ENCODE measurements around the gene SLC25A31. TPM values are rescaled to one million over a fixed set of nuclear protein-coding genes. Genes with fewer than 3 reads are reported as not detected.
A peak's percentile ranks its signal among the peaks of the same experiment; 100 is the strongest.

The SLC25A31 gene
- total RNA-seq: not detected

DNA sequence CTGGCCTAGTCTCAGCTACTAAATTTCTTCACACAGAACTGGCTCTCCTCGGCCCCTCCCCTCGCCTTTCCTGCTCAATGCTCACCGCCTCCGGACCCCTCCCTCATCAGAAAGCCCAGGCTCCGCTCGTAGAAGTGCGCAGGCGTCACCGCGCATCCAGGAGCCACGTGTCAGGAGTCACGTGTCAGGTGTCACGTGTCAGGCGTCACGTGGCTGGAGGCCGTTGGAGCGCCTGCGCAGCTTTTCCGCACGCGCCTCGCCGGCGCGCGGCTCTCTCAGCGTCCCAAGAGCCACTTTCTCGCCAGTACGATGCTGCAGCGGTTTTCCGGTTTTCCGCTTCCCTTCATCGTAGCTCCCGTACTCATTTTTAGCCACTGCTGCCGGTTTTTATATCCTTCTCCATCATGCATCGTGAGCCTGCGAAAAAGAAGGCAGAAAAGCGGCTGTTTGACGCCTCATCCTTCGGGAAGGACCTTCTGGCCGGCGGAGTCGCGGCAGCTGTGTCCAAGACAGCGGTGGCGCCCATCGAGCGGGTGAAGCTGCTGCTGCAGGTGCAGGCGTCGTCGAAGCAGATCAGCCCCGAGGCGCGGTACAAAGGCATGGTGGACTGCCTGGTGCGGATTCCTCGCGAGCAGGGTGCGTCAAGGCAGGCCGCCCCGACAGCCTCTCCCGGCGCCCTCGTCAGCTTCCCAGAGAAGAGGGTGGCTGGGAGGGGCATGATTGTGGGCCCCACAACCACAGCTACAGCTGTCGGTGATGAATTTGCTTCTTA lies at the start of gene SLC25A31:
Gene SLC25A31 (plus strand): TSS at position 259 of the 772 bp plus-strand sequence. CDS start 146 bp downstream, at position 405.
- ATAC-seq (replicated peaks in 1 of 2) (no peak), DNase-seq (no peak)
- no peak within 1 kb of the TSS for H3K4me3 Mint-ChIP-seq
- no peaks in the 10 kb centered on the region for H3K36me3 Mint-ChIP-seq (ENCODE audit: insufficient read depth in 2 of 2)
- H3K27me3 Mint-ChIP-seq (ENCODE audit: low read depth): no peaks in the 10 kb centered on the region
- H3K27ac Mint-ChIP-seq: no peak within 1 kb of the TSS
- no peaks in the 10 kb centered on the region for H3K4me1 Mint-ChIP-seq (ENCODE audit: low read depth)
- H3K9me3 Mint-ChIP-seq: no peaks in the 10 kb centered on the region

DNA sequence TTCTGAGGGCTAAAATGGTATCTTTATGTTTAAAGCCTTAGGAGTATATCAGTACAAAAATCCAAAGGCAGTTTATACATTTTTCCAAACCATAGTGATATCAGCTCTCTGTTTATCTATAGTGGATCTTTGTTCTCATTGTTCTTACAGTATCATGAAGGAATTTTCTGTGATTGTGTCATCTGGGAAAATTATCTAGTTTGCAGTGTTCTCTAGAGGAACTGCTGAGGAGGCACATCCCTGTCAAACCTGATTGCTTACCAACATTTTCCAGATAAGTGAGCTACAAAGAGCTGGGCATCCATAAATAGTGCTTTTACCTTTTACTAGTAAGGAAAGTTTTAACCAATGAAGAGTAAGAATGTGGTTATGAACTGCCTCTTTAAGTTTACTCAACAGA lies 44.9 kb upstream of the SLC25A31 start:
- DNase-seq: no peak
- H3K36me3 Mint-ChIP-seq (ENCODE audit: insufficient read depth in 2 of 2): no peaks in the 10 kb centered on the region
- H3K4me3 Mint-ChIP-seq: no peak overlapping the region
- H3K4me1 Mint-ChIP-seq (ENCODE audit: low read depth): no peaks in the 10 kb centered on the region
- peaks cover 7% of the 10 kb centered on the region for H3K27me3 Mint-ChIP-seq (ENCODE audit: low read depth)
- no peak for ATAC-seq (replicated peaks in 1 of 2)
- no peak overlapping the region for H3K27ac Mint-ChIP-seq
- no peaks in the 10 kb centered on the region for H3K9me3 Mint-ChIP-seq

DNA sequence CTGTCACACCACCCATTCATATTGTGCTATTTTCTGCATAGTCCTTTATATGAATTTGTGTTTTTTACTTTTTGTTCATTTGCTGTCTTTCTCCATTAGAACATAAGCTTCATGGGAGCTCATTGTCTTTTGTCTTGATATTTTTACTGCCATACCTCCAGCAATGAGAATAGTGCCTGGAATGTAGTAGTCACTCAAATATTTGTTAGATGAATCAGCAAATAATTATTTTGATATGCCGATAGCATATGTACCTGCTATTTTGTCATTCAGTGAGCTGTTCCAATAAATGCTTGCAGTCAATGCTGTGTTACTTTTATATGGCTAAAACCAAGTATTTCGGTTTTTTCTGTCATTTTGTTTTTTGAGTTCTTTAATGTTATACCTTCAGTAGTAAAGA lies 43.5 kb upstream of the SLC25A31 start:
- ATAC-seq (replicated peaks in 1 of 2) (no peak), DNase-seq (no peak)
- no peaks in the 10 kb centered on the region for H3K9me3 Mint-ChIP-seq
- no peak overlapping the region for H3K27ac Mint-ChIP-seq
- no peak overlapping the region for H3K4me3 Mint-ChIP-seq
- no peaks in the 10 kb centered on the region for H3K4me1 Mint-ChIP-seq (ENCODE audit: low read depth)
- H3K36me3 Mint-ChIP-seq (ENCODE audit: insufficient read depth in 2 of 2): no peaks in the 10 kb centered on the region
- peaks cover 7% of the 10 kb centered on the region for H3K27me3 Mint-ChIP-seq (ENCODE audit: low read depth)

DNA sequence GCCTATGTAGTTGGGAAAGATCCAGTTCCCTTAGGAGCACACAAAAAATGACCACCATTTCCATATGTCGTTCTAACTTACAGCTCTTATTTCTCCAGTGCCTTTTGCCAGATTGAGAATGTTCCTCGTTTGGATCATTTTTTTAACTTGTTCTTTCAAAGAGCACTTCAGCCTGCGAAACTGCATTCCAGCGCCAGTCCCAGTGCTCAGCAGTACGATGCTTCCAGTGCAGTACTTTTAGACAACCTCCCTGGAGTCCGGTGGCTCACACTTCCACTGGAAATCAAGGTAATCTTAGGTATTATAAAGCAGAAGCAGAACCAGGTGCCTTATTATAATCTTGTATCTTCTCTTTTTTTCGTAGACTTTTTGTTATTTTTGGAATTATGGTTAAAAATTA lies 42.6 kb upstream of the SLC25A31 start:
- H3K4me1 Mint-ChIP-seq (ENCODE audit: low read depth): no peaks in the 10 kb centered on the region
- no peak overlapping the region for H3K4me3 Mint-ChIP-seq
- peaks cover 7% of the 10 kb centered on the region for H3K27me3 Mint-ChIP-seq (ENCODE audit: low read depth)
- no peaks in the 10 kb centered on the region for H3K9me3 Mint-ChIP-seq
- no peaks in the 10 kb centered on the region for H3K36me3 Mint-ChIP-seq (ENCODE audit: insufficient read depth in 2 of 2)
- ATAC-seq (replicated peaks in 1 of 2) (no peak), DNase-seq (no peak)
- no peak overlapping the region for H3K27ac Mint-ChIP-seq

DNA sequence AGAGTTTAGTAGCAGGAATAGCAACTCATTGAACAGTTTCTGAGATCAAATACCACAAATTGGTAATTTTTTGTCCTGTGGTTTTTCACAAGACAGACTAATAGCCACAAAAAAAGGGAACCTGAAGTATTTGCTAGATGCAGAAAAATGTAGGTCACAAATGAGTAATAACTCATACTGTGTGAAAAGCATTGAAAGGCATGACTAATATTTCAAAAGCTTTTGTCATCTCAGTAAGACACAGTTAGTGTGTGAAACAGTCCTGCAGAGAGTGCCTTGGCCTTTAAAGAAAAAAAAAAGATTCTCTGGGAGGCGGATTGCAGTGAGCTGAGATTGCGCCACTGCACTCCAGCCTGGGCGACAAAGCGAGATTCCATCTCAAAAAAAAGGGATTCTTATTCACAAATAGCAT lies 31.4 kb upstream of the SLC25A31 start:
- no peak overlapping the region for H3K4me3 Mint-ChIP-seq
- H3K9me3 Mint-ChIP-seq: peaks cover under 1 to 2% of the 10 kb centered on the region in 2 donors
- peaks cover 0 to 2% of the 10 kb centered on the region in 2 donors for H3K36me3 Mint-ChIP-seq (ENCODE audit: insufficient read depth in 2 of 2)
- H3K27ac Mint-ChIP-seq: no peak overlapping the region
- DNase-seq: no peak
- ATAC-seq (replicated peaks in 1 of 2): peak in 1 of 2 donors; percentile 54
- H3K4me1 Mint-ChIP-seq (ENCODE audit: low read depth): no peaks in the 10 kb centered on the region
- H3K27me3 Mint-ChIP-seq (ENCODE audit: low read depth): peaks cover 6% of the 10 kb centered on the region

DNA sequence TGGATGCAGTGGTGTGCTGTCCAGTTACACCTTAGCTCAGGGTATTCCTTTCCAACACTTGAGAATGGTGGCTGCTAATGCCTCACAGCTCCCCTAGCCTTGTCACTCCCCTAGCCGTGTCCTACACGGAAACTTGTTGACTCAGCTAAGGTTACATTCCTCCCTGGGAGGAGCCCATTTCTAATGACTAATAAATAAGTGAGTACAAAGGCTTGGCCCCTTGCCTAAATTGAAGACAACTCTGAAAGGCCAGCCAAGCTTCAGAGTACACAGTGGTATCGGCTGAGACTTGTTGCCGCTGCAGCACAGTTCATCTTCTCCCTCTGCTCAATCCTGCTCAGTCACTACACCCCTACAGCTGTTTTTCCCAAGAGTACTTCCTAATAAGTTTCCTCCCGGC lies 21.2 kb upstream of the SLC25A31 start:
- Mint-ChIP-seq H3K9me3 (no peaks in the 10 kb centered on the region), H3K36me3 (ENCODE audit: insufficient read depth in 2 of 2) (no peaks in the 10 kb centered on the region), H3K27ac (no peak overlapping the region), H3K4me1 (ENCODE audit: low read depth) (no peaks in the 10 kb centered on the region), H3K27me3 (ENCODE audit: low read depth) (peaks cover 8% of the 10 kb centered on the region), H3K4me3 (no peak overlapping the region)
- DNase-seq (no peak), ATAC-seq (replicated peaks in 1 of 2) (no peak)

DNA sequence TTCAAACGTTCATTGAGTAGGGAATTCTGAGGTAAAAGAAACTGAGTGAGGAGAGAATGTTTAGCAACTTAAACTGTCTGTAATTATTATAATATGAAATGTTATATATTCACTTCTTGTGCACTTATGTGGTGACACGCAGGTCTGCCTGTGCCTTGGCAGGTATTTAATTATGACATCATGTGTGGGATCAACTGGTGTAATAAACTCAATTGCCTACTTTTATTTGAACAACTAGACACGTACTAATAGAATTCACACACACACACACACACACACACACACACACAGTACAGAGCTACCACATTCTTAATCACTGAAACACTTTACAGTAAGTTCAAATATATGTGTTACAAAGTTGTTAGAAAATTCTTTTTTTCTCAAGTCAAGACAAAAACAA lies 20.7 kb upstream of the SLC25A31 start:
- no peaks in the 10 kb centered on the region for H3K9me3 Mint-ChIP-seq
- H3K27ac Mint-ChIP-seq: no peak overlapping the region
- no peaks in the 10 kb centered on the region for H3K4me1 Mint-ChIP-seq (ENCODE audit: low read depth)
- H3K36me3 Mint-ChIP-seq (ENCODE audit: insufficient read depth in 2 of 2): no peaks in the 10 kb centered on the region
- DNase-seq (no peak), ATAC-seq (replicated peaks in 1 of 2) (no peak)
- H3K27me3 Mint-ChIP-seq (ENCODE audit: low read depth): peaks cover 8% of the 10 kb centered on the region
- no peak overlapping the region for H3K4me3 Mint-ChIP-seq

DNA sequence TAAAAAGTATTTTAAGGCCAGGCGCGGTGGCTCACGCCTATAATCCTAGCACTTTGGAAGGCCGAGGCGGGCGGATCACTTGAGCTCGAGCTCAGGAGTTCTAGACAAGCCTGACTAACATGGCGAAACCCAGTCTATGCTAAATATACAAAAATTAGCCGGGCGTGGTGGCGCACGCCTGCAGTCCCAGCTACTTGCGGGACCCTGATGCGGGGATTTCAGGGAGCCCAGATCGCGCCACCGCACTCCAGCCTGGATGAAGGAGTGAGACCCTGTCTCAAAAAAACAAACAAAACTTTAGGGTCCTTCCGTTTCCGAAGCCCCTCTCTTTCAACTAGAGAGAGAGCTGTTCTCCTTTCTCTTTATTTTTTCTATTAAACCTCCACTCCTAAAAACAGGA lies 1.2 kb downstream of the SLC25A31 start:
- no peak overlapping the region for H3K4me3 Mint-ChIP-seq
- DNase-seq: no peak
- H3K27me3 Mint-ChIP-seq (ENCODE audit: low read depth): no peaks in the 10 kb centered on the region
- no peaks in the 10 kb centered on the region for H3K9me3 Mint-ChIP-seq
- no peak overlapping the region for H3K27ac Mint-ChIP-seq
- no peaks in the 10 kb centered on the region for H3K36me3 Mint-ChIP-seq (ENCODE audit: insufficient read depth in 2 of 2)
- no peak for ATAC-seq (replicated peaks in 1 of 2)
- H3K4me1 Mint-ChIP-seq (ENCODE audit: low read depth): no peaks in the 10 kb centered on the region

DNA sequence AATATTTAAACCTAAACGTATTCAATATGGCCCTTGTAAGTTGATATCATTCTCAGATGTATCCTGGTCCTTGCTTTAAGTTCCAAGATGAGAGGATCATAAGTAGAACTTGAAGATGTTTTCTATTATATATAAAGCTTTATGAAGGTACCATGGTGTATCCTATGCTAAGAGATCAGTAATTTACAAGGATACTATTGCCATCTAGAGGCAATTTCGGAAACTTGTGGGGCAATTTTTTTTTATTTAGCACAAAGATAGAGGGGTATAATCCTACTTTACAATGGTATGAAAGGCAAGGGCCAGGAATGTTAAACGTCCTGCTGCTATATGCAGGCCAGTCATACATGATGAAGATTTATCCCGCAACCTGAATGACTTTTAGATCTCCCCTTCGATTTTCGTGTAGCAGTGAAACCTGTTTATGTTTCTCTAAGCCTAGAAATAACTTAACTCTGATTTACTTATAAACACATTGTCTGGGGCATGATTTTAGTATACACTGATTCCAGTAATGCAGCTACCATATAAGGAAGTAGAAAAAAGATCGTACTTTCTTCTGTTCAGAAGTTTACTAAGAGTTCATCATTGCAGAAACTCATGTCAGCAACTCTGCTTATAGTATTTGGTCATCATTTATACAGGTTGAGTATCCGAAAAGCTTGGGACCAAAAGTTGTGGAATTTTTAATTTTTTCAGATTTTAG lies 2.6 kb downstream of the SLC25A31 start:
- Mint-ChIP-seq H3K36me3 (ENCODE audit: insufficient read depth in 2 of 2) (no peaks in the 10 kb centered on the region), H3K27me3 (ENCODE audit: low read depth) (peaks cover 9% of the 10 kb centered on the region), H3K4me3 (no peak overlapping the region), H3K9me3 (no peaks in the 10 kb centered on the region), H3K4me1 (ENCODE audit: low read depth) (no peaks in the 10 kb centered on the region), H3K27ac (no peak overlapping the region)
- ATAC-seq (replicated peaks in 1 of 2): peak; percentile 36 to 41
- peak in 1 of 2 donors; percentile 2 for DNase-seq

DNA sequence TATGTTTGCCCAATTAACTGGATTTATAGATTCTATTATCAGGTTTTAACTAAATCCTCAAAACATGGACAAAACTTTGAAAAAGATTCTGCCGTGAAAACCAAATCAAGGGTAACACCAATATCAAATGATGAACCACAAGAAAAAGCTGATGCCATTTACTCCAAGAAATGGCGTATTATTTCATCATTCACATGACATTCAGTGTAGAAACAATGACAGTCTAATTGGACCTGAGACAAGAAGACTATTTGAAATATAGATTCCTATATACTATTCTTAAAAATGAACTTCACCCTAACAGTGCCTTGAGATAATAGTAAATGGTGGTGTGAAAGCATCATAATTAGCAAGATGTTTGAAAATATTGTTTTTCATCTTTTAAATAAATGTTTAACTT lies 4.8 kb downstream of the SLC25A31 start:
- H3K4me1 Mint-ChIP-seq (ENCODE audit: low read depth): no peaks in the 10 kb centered on the region
- ATAC-seq (replicated peaks in 1 of 2) (no peak), DNase-seq (no peak)
- H3K27ac Mint-ChIP-seq: no peak overlapping the region
- H3K36me3 Mint-ChIP-seq (ENCODE audit: insufficient read depth in 2 of 2): no peaks in the 10 kb centered on the region
- peaks cover 9% of the 10 kb centered on the region for H3K27me3 Mint-ChIP-seq (ENCODE audit: low read depth)
- no peaks in the 10 kb centered on the region for H3K9me3 Mint-ChIP-seq
- no peak overlapping the region for H3K4me3 Mint-ChIP-seq

DNA sequence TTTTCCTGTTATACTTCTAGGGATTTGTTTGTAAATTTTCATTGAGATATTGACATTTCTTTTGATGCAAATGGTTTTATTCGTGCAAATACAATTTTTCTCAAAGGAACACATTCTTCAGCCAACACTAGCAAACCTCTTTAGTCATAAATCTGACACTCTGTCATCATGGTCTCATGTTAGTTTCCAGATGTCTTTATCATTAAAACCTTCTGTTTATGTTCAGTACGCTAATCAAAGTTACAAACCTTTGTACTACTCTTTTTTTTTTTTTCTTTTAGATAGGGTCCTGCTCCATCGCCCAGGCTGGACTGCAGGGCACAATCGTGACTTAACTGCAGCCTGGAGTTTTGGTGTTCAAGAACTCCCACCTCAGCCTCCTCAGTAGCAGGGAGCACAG lies 7.1 kb downstream of the SLC25A31 start:
- Mint-ChIP-seq H3K4me3 (no peak overlapping the region), H3K9me3 (peaks cover 0 to 2% of the 10 kb centered on the region in 2 donors), H3K27me3 (ENCODE audit: low read depth) (peaks cover 10% of the 10 kb centered on the region), H3K27ac (no peak overlapping the region), H3K36me3 (ENCODE audit: insufficient read depth in 2 of 2) (peaks cover 0 to 1% of the 10 kb centered on the region in 2 donors), H3K4me1 (ENCODE audit: low read depth) (no peaks in the 10 kb centered on the region)
- DNase-seq (no peak), ATAC-seq (replicated peaks in 1 of 2) (no peak)

DNA sequence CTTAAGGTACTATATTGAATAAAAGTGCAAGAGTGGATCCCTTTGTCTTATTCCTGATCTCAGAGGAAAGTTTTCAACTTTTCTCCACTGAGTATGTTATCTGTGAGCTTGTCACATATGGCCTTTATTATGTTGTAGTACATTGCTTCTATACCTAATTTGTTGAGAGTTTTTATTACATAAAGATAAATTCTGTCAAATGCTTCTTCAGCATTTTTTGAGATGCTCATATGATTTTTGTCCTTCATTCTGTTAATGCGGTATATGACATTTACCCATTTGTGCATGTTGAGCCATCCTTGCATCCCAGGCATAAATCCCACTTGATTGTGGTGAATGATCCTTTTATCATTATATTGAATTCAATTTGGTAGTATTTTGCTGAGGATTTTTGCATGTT lies 11.0 kb downstream of the SLC25A31 start:
- H3K27ac Mint-ChIP-seq: no peak overlapping the region
- ATAC-seq (replicated peaks in 1 of 2) (no peak), DNase-seq (no peak)
- peaks cover 0 to 3% of the 10 kb centered on the region in 2 donors for H3K9me3 Mint-ChIP-seq
- H3K27me3 Mint-ChIP-seq (ENCODE audit: low read depth): peaks cover 23% of the 10 kb centered on the region
- peaks cover 0 to 2% of the 10 kb centered on the region in 2 donors for H3K36me3 Mint-ChIP-seq (ENCODE audit: insufficient read depth in 2 of 2)
- H3K4me1 Mint-ChIP-seq (ENCODE audit: low read depth): no peaks in the 10 kb centered on the region
- H3K4me3 Mint-ChIP-seq: no peak overlapping the region

DNA sequence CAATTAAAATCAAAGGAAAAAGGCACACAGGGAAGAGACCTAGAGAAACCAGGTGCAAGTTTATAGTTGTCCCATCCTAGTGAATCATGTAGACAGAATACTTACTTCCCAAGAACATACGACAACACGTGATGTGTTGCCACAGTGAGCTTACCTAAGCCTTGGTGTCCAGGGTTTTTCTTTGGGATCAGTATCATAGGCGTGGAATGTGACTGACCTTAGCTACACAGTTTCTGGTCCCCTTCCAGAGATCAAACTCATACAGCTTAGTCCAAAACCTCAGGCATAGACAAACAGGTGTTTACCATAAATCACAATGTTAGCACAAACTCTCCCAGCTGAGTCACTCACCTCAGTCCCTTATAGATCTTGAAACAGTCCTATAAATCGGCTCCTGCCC lies 17.7 kb downstream of the SLC25A31 start:
- Mint-ChIP-seq H3K4me3 (no peak overlapping the region), H3K4me1 (ENCODE audit: low read depth) (no peaks in the 10 kb centered on the region), H3K9me3 (peaks cover 1 to 5% of the 10 kb centered on the region in 2 donors), H3K27ac (no peak overlapping the region), H3K36me3 (ENCODE audit: insufficient read depth in 2 of 2) (peaks cover 0 to 4% of the 10 kb centered on the region in 2 donors), H3K27me3 (ENCODE audit: low read depth) (peaks cover 7% of the 10 kb centered on the region)
- no peak for ATAC-seq (replicated peaks in 1 of 2)
- no peak for DNase-seq
